B cell (primary cell): ENCODE measurements around the gene LRRC7. TPM values are rescaled to one million over a fixed set of nuclear protein-coding genes. Genes with fewer than 3 reads are reported as not detected.

Source experiments
- ATAC-seq: fragments of 200-7000 bp; cut with Tn5 transposase; one replicate; pipeline ENCODE4 v1.10.0; 2021; ENCODE audit warnings: low read depth, mild to moderate bottlenecking, moderate number of reproducible peaks, moderate library complexity
- CTCF ChIA-PET: fragments of 350-600 bp; sonication (Branson Sonifier 250); formaldehyde crosslinking; loops from one replicate; lab custom pipeline; 2021; ENCODE audit warnings: antibody characterized with exemption, inconsistent platforms; lab: Charles Lee
- POLR2A ChIA-PET: fragments of 350-600 bp; sonication (Branson Sonifier 250); formaldehyde crosslinking; loops from one replicate; lab custom pipeline; 2021; ENCODE audit warnings: antibody characterized with exemption; lab: Charles Lee
- DNase-seq: peaks from one replicate; pipeline ENCODE4 v3.0.0; 2013
- H2AFZ ChIP-seq: 2 replicates; pipeline ENCODE4 v1.6.1; 2012; ENCODE audit warnings: mild to moderate bottlenecking, low read depth, low read length; ENCODE audit not compliant: insufficient read depth, poor library complexity, severe bottlenecking
- H3K27ac ChIP-seq, 2 donors: 1 replicate in 1 of 2; 2 replicates in 1 of 2; pipeline ENCODE4 v1.5.1; 2012 to 2013; ENCODE audit warnings: low read length in 2 of 2, mild to moderate bottlenecking in 2 of 2, moderate library complexity in 1 of 2
- H3K27me3 ChIP-seq, 4 experiments: fragments of 200-600 bp in 1 of 4; sonication (generic) in 1 of 4; replicated peaks in 1 of 4; 1 replicate in 2 of 4; 2 replicates in 2 of 4; pipeline versions ENCODE4 v1.6.1 to v1.7.0; 2013 to 2016; ENCODE audit warnings: low read length in 3 of 4, mild to moderate bottlenecking in 2 of 4, mixed read lengths in 1 of 4, moderate library complexity in 1 of 4; ENCODE audit not compliant: insufficient read depth in 4 of 4, control insufficient read depth in 3 of 4; ENCODE audit errors: control extremely low read depth in 1 of 4
- H3K36me3 ChIP-seq, 2 experiments: replicated peaks in 1 of 2; 1 replicate in 1 of 2; 2 replicates in 1 of 2; pipeline versions ENCODE4 v1.6.1 to v1.7.1; 2013; ENCODE audit warnings: low read length in 1 of 2; ENCODE audit not compliant: insufficient read depth in 2 of 2, control insufficient read depth in 1 of 2; ENCODE audit errors: control extremely low read depth in 1 of 2, extremely low read depth in 1 of 2
- H3K4me1 ChIP-seq, 2 donors: fragments of 200-600 bp in 1 of 2; sonication (generic) in 1 of 2; 1 replicate in 1 of 2; 2 replicates in 1 of 2; pipeline versions ENCODE4 v1.5.1 to v1.6.1; 2013 to 2017; ENCODE audit warnings: low read length in 2 of 2; ENCODE audit not compliant: control insufficient read depth in 2 of 2, insufficient read depth in 2 of 2
- H3K4me2 ChIP-seq: replicated peaks from 2 replicates; pipeline ENCODE3; 2012; ENCODE audit warnings: mild to moderate bottlenecking, low read depth, low read length; ENCODE audit not compliant: poor library complexity, severe bottlenecking
- H3K4me3 ChIP-seq, 5 experiments: fragments of 200-600 bp in 1 of 5; sonication (generic) in 1 of 5; 1 replicate in 3 of 5; 2 replicates in 2 of 5; pipeline versions ENCODE4 v1.5.1 to v1.7.0; 2011 to 2016; ENCODE audit warnings: low read length in 4 of 5, mild to moderate bottlenecking in 4 of 5, low read depth in 2 of 5, control low read depth in 1 of 5, moderate library complexity in 1 of 5; ENCODE audit not compliant: insufficient read depth in 1 of 5; ENCODE audit errors: control extremely low read depth in 1 of 5, extremely low read depth in 1 of 5
- H3K79me2 ChIP-seq: fragments of 200-600 bp; sonication (generic); one replicate; pipeline ENCODE4 v1.6.0; 2016; ENCODE audit warnings: low read length; ENCODE audit not compliant: control insufficient read depth, insufficient read depth
- H3K9ac ChIP-seq: fragments of 200-600 bp; sonication (generic); 2 replicates; pipeline ENCODE4 v1.6.1; 2017; ENCODE audit warnings: mild to moderate bottlenecking, low read length, moderate library complexity
- H3K9me3 ChIP-seq, 3 donors: one replicate each; pipeline versions ENCODE4 v1.6.1 to v1.7.1; 2013; ENCODE audit warnings: low read length in 2 of 3; ENCODE audit not compliant: control insufficient read depth in 2 of 3, insufficient read depth in 1 of 3; ENCODE audit errors: control extremely low read depth in 1 of 3
- H4K20me1 ChIP-seq: 2 replicates; pipeline ENCODE4 v1.6.0; 2012; ENCODE audit warnings: mild to moderate bottlenecking, low read length; ENCODE audit not compliant: insufficient read depth, control insufficient read depth, poor library complexity, severe bottlenecking
- H3K27ac Mint-ChIP-seq: one replicate; pipeline ENCODE4 v1.8.0; 2021; ENCODE audit warnings: mixed read lengths
- H3K27me3 Mint-ChIP-seq: one replicate; pipeline ENCODE4 v1.8.0; 2021; ENCODE audit warnings: mixed read lengths
- H3K4me1 Mint-ChIP-seq: one replicate; pipeline ENCODE4 v1.8.0; 2021; ENCODE audit warnings: mixed read lengths
- H3K4me3 Mint-ChIP-seq: one replicate; pipeline ENCODE4 v1.8.0; 2021; ENCODE audit warnings: mixed read lengths
- H3K9me3 Mint-ChIP-seq: one replicate; pipeline ENCODE4 v1.8.0; 2022; ENCODE audit warnings: mixed read lengths; ENCODE audit not compliant: insufficient read depth
- CTCF ChIP-seq: fragments of 200-600 bp; IDR thresholded peaks from one replicate; pipeline ENCODE4 v1.8.0; 2022; ENCODE audit warnings: antibody characterized with exemption, mild to moderate bottlenecking
- EZH2 ChIP-seq: IDR thresholded peaks from 2 replicates; pipeline ENCODE4 v1.6.1; 2012; ENCODE audit warnings: borderline replicate concordance, low read depth, mild to moderate bottlenecking, moderate library complexity, low read length; ENCODE audit not compliant: insufficient read depth, poor library complexity, severe bottlenecking
- WGBS: methylation state at CpG from one replicate; pipeline ENCODE4 v1.1.5; 2013; ENCODE audit warnings: missing lambda C conversion rate; ENCODE audit not compliant: insufficient coverage; 5-methylcytosine and 5-hydroxymethylcytosine counted together
- intact Hi-C: fragments of 100-400 bp; cut with micrococcal nuclease; formaldehyde crosslinking; loops from one replicate; pipeline ENCODE4 v1.10.0; 2022
- polyA plus RNA-seq: library from polyadenylated mRNA; depleted of rRNA; stranded (reverse); fragments of >200 nt; gene quantifications from 2 replicates; pipeline ENCODE4 v1.2.3, GENCODE V29; 2012
- total RNA-seq, 2 donors: library from RNA; stranded (reverse); fragments of 120-200 nt in 1 of 2; gene quantifications; 1 replicate in 1 of 2; 2 replicates in 1 of 2; pipeline versions ENCODE4 v1.2.3 to v1.2.4, GENCODE V29; 2013 to 2022

LRRC7 gene
- total and polyA plus RNA-seq, 2 donors (not counting 1 experiment from before 2014, with no cell fraction given): not detected

- no peak overlapping the region for H3K4me3 Mint-ChIP-seq
- Histone ChIP-seq H3K36me3 (no peaks in the 10 kb centered on the region), H3K4me1 (no peaks in the 10 kb centered on the region), H3K27me3 (no peaks in the 10 kb centered on the region), H3K4me2 (no peak overlapping the region), H2AFZ (no peak overlapping the region), H3K27ac (no peak overlapping the region), H3K9ac (no peak overlapping the region), H4K20me1 (no peaks in the 10 kb centered on the region), H3K4me3 (no peak overlapping the region), H3K9me3 (no peaks in the 10 kb centered on the region), H3K79me2 (no peaks in the 10 kb centered on the region)
- DNase-seq (no peak), ATAC-seq (no peak)
- peaks cover 13% of the 10 kb centered on the region for H3K27me3 Mint-ChIP-seq
- H3K9me3 Mint-ChIP-seq: no peaks in the 10 kb centered on the region
- WGBS: 85% methylated on average over 3 of the region's 5 CpGs
- ChIA-PET POLR2A (no interaction called here), CTCF (no interaction called here)
- H3K4me1 Mint-ChIP-seq: no peaks in the 10 kb centered on the region
- TF ChIP-seq EZH2 (no peak), CTCF (no peak)
- H3K27ac Mint-ChIP-seq: no peak overlapping the region
- intact Hi-C loops: no loop called here
These were observed 545.1 kb downstream of the LRRC7 start for GRCh38 chr1:70112838-70113237.

GRCh38 chr1:70115315-70115714, 547.6 kb downstream of the LRRC7 start:
- Mint-ChIP-seq H3K4me3 (no peak overlapping the region), H3K4me1 (no peaks in the 10 kb centered on the region), H3K9me3 (no peaks in the 10 kb centered on the region), H3K27me3 (peaks cover 18% of the 10 kb centered on the region), H3K27ac (no peak overlapping the region)
- H3K79me2 ChIP-seq: no peaks in the 10 kb centered on the region
- H3K4me3 ChIP-seq: no peak overlapping the region
- H4K20me1 ChIP-seq: no peaks in the 10 kb centered on the region
- ChIA-PET CTCF (no interaction called here), POLR2A (no interaction called here)
- H3K27me3 ChIP-seq: peaks cover 0 to under 1% (median 0%) of the 10 kb centered on the region in 4 experiments
- no peaks in the 10 kb centered on the region for H3K4me1 ChIP-seq
- ATAC-seq: no peak
- no peak overlapping the region for H3K4me2 ChIP-seq
- H3K36me3 ChIP-seq: no peaks in the 10 kb centered on the region
- H3K27ac ChIP-seq: no peak overlapping the region
- TF ChIP-seq CTCF: no peak
- no peak for TF ChIP-seq EZH2
- intact Hi-C loops: no loop called here
- no peak overlapping the region for H3K9ac ChIP-seq
- H3K9me3 ChIP-seq: no peaks in the 10 kb centered on the region
- WGBS: no CpG with 5 or more reads among the region's 3 CpGs
- no peak overlapping the region for H2AFZ ChIP-seq
- no peak for DNase-seq
